Measurements from ENCODE around the gene ITPK1.

GRCh38 chr14:93073910-93074769, 41.6 kb downstream of the ITPK1 start:
- TF ChIP-seq CTCF (conservative IDR thresholded peaks at IDR 0.05) = no peak
- TF ChIP-seq EZH2 (IDR thresholded peaks at IDR 0.05; ENCODE audit: low read depth) = no peak
